Amniotic epithelial cell (primary cell): ENCODE data around the gene FERD3L.
A peak's percentile ranks its signal among the peaks of the same experiment; 100 is the strongest.

ENCODE experiments used
- DNase-seq: peaks from one replicate; pipeline ENCODE4 v3.0.0-alpha.2; 2010; ENCODE audit warnings: low read depth

Gene FERD3L

GRCh38 chr7:19117091-19117869 lies 27.9 kb downstream of the FERD3L start, which contains the start of gene TWIST1:
TSS of gene TWIST1 (minus strand) at chr7:19117636. CDS start at chr7:19117321, 315 bp downstream.
- peak; percentile 91 for DNase-seq

GRCh38 chr7:19116121-19117090 lies 28.8 kb downstream of the FERD3L start:
- DNase-seq = peak; percentile 58

- peak; percentile 61 for DNase-seq
Measured at GRCh38 chr7:19114551-19114855, 30.7 kb downstream of the FERD3L start.

DNA sequence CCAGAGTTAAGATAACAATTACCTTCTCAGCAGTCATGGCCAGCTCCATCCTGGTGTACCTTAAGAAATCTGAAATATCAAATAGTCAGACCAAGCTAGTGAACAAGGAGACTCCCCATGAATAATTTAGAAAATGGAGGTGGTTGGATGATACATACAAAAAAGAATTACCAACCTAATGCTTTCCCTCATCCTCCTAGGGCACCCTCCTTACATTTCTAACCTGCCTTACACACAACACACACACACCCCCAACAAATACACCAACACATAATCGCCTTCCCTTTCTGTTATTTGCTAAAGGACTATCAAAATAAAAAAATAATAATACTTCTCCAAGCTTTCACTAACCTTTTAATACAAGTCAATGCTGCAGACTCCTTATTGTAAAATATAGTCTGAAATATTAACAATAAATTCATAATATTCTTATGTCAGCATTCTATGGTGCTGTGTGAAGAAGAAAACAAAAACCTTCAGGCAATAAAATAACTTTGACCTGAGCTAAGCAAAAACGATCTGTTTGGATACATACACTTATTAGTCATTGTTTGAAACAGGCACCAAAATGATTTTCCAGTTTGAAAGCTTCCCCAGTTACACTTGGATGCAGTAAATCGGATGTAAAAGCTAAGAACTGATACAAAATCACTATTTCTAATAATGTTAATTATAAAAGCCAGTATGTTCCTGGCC lies 31.2 kb downstream of the FERD3L start:
- peak; percentile 45 for DNase-seq

DNA sequence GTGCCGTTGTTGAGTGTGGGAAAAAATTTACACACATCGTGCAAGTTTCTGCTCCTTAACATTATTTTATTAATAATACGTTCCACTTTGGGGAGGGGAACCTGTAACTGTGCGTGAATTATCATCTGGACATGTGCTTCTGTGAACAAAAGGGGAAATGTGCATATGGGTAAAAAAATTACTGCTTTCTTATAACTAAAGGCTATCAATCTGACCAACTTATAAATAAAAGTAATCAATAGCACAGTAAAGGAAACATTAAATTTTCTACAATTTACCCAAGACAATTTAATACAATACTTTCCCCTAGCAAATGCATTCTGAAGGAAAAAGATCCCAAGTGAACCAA lies 32.2 kb downstream of the FERD3L start:
- no peak for DNase-seq

- DNase-seq = peak; percentile 61
Measured at GRCh38 chr7:19112274-19113001, 32.8 kb downstream of the FERD3L start.

GRCh38 chr7:19111474-19112273 lies 33.5 kb downstream of the FERD3L start:
- DNase-seq = no peak

- DNase-seq = no peak
Measured at GRCh38 chr7:19110776-19111175, 34.4 kb downstream of the FERD3L start.

- DNase-seq = no peak
Measured at GRCh38 chr7:19110026-19110730, 35.0 kb downstream of the FERD3L start.

DNA sequence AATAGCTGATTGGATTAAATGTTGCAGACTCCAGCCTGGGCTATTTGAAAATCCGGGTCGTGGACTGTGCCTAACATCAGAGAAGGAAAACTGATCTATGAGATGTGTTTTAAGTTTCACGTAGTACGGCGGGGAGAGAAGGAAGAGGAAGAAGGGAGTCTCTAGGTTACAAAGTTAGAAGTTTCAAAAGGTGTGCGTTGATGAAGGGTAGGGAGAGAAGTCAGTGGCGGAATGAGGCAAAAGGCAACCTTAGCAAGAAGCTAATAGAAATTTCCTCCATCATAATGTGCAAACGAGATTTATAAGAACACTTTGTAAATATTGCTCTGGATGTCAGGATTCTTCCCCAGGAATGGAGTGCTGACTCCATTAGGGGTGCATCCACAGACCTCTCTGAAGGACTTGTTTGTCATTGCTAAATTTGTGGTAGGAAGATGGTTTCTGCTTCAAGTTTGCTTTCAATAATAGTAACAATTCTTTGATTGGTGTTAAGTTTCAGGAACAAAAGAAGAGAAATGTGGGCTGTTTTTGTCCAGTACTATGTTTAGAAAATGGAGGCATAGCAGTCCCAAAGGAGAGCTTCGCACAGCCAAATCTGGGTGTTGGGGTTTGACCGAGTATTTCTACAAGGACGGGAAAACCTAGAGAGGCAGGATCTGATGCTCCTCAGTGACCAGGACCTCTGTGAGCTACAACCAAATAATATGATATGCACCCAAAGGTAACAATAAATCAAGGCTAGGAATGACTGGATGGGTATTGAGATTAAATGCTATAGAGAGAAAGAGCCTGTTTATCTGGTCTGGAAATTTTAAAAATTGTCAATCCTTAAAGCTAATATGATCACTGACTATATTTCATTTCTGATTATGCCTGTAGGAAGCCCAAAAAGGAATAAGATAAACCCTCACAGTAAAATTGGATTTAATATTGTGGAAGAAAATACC lies 35.9 kb downstream of the FERD3L start:
- DNase-seq = no peak

DNA sequence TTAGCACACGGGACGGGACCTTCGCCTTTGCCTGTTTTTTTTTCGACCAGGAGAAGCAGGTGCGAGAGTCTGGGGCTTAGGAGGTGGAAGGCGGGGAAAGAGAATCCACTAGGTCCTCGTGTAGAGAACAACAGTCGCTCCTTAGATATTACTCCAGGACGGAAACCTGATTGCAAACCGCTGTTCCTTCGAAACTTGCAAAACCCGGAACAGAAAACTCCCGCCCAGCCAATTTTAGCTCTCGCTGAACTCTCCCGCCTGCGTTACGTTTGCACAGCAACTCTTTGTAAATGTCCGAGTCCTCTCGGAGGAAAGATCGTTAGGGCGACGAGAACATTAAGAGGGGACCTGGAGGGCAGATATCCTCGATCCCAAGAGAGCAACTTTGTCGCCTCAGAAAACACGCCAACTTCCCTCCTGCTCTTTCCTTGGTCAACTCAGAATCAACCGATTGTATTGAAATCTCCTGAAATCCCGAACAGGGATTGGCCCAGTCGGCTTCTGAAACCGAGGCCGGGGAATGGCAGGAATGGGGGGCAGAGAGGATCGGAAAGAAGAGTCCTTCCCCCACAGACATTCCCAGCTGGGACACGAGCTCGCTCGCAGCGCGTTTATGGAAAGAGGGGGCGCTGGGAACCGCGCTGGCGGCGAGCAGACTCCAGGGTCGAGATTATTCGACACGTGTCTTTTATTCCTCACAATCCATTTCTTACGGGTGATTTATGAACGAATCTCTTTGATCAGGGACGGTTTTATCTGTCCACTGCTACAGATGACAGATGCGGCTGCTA lies 37.7 kb downstream of the FERD3L start:
- peak; percentile 78 for DNase-seq

DNA sequence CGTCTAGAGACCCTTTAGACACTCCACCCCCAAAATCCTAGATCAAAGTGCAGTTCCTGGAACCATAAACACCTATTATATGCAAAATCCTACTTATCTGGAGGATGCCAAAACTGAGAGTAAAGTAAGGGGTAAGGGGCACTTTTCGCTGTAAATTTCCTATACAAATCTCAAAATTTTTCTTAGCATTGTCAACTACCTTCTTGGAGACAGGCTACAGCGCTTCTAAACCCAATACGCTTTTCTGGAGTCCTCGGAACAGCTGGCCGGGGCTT lies 38.2 kb downstream of the FERD3L start:
- DNase-seq = no peak

GRCh38 chr7:19106241-19107080 lies 38.8 kb downstream of the FERD3L start:
- no peak for DNase-seq

GRCh38 chr7:19105546-19105945 lies 39.7 kb downstream of the FERD3L start:
- no peak for DNase-seq

GRCh38 chr7:19104811-19105210 lies 40.4 kb downstream of the FERD3L start:
- DNase-seq = no peak

DNA sequence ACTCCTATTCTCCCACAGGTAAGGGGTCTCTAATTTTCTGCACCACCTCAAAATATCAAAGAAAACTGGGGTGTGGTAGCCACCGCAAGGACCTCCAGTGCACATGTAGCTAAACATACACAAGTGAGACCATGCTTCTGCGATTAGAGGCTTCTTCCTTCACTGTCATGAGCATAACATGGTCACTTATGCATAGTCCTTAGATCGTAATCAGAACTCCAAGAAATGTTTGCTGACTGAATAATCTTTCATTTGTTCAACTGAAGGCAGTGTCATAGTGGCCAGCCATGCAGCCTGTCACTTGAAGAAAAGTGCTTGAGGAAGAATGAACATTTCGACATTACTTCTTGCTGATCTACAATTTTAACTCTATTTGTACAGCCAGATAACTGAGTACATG lies 42.3 kb downstream of the FERD3L start:
- DNase-seq = no peak

- no peak for DNase-seq
Measured at GRCh38 chr7:19101909-19102308, 43.3 kb downstream of the FERD3L start.

- no peak for DNase-seq
Measured at GRCh38 chr7:19101472-19101871, 43.7 kb downstream of the FERD3L start.
